BLaER1 treated with 17β-estradiol and CSF1 and Interleukin-3, amounts not matched to agents 10 nM and 100 nM (cell line): ENCODE data around the gene DLG2.

ENCODE experiments used
- H3K27ac ChIP-seq, 11 experiments: shearing (Covaris generic); formaldehyde crosslinking; 2 replicates each; pipeline ENCODE4 v1.8.1; 2022
- H3K27me3 ChIP-seq, 11 experiments: shearing (Covaris generic); formaldehyde crosslinking; 2 replicates each; pipeline ENCODE4 v1.8.1; 2022
- H3K36me3 ChIP-seq, 11 experiments: shearing (Covaris generic); formaldehyde crosslinking; 2 replicates each; pipeline ENCODE4 v1.8.1; 2022
- H3K4me1 ChIP-seq, 10 experiments: shearing (Covaris generic); formaldehyde crosslinking; 2 replicates each; pipeline ENCODE4 v1.8.1; 2022
- H3K4me2 ChIP-seq, 11 experiments: shearing (Covaris generic); formaldehyde crosslinking; 2 replicates each; pipeline ENCODE4 v1.8.1; 2022
- H3K4me3 ChIP-seq, 10 experiments: shearing (Covaris generic); formaldehyde crosslinking; 2 replicates each; pipeline ENCODE4 v1.8.1; 2022
- H3K9ac ChIP-seq, 11 experiments: shearing (Covaris generic); formaldehyde crosslinking; 2 replicates each; pipeline ENCODE4 v1.8.1; 2022
- H3K9me3 ChIP-seq, 11 experiments: shearing (Covaris generic); formaldehyde crosslinking; replicated peaks in 1 of 11; 2 replicates each; pipeline ENCODE4 v1.8.1; 2022
- H4K20me1 ChIP-seq, 11 experiments: shearing (Covaris generic); formaldehyde crosslinking; 2 replicates each; pipeline ENCODE4 v1.8.1; 2022
- Cebpa-rat ChIP-seq, 11 experiments: shearing (Covaris generic); IDR thresholded peaks; 2 replicates each; pipeline ENCODE4 v1.8.1; 2022

DLG2 gene

DNA sequence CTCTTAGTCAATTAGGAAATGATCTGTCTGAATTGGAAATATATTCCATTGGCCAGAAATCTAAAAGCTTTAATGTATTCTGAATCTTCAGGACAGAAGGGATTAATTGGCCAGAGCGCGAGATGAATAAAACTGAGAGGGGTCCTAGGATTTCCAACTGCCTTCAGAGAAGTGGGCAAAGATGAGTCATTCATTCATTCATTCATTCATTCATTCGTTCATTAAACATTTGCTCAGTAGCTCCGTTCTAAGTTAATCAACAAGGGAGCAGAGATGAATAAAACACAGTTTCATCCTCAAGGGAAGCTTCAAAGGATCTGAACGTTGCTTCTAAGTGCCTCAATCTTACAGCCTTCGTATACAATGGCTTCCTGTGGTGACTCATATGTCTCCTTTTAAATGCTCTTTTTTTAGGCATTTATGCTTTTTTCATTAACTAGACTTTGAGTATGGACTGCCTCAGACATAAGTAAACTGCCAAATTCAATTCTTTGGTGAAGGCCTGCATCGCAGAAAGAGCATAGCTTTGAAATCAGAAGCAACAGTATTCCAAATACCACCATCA lies 1803.6 kb downstream of the DLG2 start:
- no peaks in the 10 kb centered on the region for H3K36me3 ChIP-seq
- H3K4me2 ChIP-seq, result peak overlapping the region; percentile 34 to 69 (median 59)
- no peaks in the 10 kb centered on the region for H3K9me3 ChIP-seq
- TF ChIP-seq Cebpa-rat (IDR thresholded peaks at IDR 0.05), result no peak
- H3K4me1 ChIP-seq, result peaks cover 9 to 15% (median 10%) of the 10 kb centered on the region in 10 experiments
- no peaks in the 10 kb centered on the region for H4K20me1 ChIP-seq
- H3K27me3 ChIP-seq, result no peaks in the 10 kb centered on the region
- H3K27ac ChIP-seq, result peak overlapping the region in 1 of 11 experiments; percentile 44; a peak in 1 of 22 replicates
- H3K9ac ChIP-seq, result no peak overlapping the region
- no peak overlapping the region for H3K4me3 ChIP-seq

DNA sequence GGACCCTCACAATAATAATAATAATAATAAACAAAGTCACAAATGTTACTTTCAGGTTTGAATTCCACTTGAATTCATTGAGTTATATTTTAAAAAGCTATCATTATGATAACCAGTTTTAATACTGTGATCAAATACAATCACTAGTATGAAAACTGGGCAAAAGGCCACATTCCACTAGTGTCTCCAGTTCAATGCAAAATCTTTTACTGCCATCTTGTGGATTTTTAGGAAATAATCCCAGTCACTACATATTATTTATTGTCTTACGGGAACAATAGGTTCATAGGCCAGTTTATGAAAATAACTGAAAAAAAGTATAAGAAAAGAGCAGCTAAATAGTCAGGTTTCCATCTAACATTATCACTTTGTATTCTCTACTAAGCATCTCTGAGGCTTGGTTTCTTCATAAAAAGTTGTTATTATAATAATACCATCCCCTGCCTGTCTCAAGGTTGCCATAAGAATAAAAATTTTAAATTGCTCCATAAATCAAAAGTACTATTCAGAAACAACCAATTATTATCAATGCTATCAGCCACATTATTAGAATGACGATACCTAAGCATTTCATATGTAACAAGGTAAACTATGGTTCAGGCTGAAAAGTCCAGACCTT lies 1807.1 kb downstream of the DLG2 start:
- H3K36me3 ChIP-seq, result no peaks in the 10 kb centered on the region
- H3K4me3 ChIP-seq, result no peak overlapping the region
- H4K20me1 ChIP-seq, result no peaks in the 10 kb centered on the region
- TF ChIP-seq Cebpa-rat (IDR thresholded peaks at IDR 0.05), result no peak
- no peak overlapping the region for H3K9ac ChIP-seq
- no peak overlapping the region for H3K27ac ChIP-seq
- peaks cover 9 to 14% (median 10%) of the 10 kb centered on the region in 10 experiments for H3K4me1 ChIP-seq
- no peak overlapping the region for H3K4me2 ChIP-seq
- H3K27me3 ChIP-seq, result no peaks in the 10 kb centered on the region
- H3K9me3 ChIP-seq, result no peaks in the 10 kb centered on the region

DNA sequence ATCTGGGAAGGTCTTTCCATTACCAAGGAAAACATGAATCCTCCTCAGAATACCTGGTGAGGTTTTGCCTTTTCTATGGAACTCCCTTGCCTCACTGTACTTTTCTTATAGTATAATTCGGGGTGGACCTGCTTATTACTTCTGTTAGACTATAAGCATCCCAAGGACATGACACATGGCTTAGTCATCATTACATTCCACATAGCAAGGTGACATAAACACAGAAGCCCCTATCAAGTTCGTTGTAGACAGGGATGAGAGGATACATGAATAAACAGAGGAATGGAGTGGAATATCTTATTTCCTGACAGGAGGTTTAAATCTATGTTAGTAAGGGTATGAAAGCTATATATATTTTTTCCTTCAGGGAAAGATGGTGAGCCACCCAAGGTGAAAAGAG lies 1808.8 kb downstream of the DLG2 start:
- Histone ChIP-seq H4K20me1 (no peaks in the 10 kb centered on the region), H3K9ac (peak overlapping the region in 1 of 11 experiments; percentile 19; a peak in 1 of 22 replicates), H3K4me3 (no peak overlapping the region), H3K4me2 (no peak overlapping the region), H3K9me3 (no peaks in the 10 kb centered on the region), H3K4me1 (peaks cover under 1 to 4% (median 2%) of the 10 kb centered on the region in 10 experiments), H3K27ac (no peak overlapping the region), H3K27me3 (no peaks in the 10 kb centered on the region), H3K36me3 (no peaks in the 10 kb centered on the region)
- TF ChIP-seq Cebpa-rat (IDR thresholded peaks at IDR 0.05), result no peak

DNA sequence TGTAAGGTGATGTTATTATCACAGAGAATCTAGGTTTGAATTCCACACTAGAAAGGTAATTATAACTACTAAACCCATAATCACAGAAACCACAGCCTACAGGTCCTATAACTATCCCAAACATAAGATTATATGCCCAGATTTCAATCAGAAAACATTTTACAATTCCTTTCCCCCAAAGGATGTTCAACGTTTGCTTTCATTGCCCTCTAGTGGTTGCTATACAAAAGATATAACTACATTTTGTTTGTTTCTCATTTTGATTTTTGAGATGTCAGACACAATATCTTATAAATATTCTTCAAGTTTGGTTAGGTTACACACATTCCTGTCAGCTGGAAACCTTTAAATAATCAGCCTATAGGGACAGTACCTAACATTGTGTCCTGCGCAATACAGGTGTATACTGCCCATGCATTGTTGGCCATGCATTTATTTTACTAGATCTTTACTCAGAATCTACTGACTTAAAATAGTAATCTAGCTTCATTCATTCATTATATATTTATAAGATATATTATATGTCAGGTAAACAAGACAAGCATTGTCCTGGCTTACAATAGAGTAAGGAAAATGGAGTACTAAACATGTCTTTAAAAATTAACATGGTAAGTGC lies 1810.5 kb downstream of the DLG2 start:
- no peak for TF ChIP-seq Cebpa-rat (IDR thresholded peaks at IDR 0.05)
- no peaks in the 10 kb centered on the region for H3K36me3 ChIP-seq
- no peaks in the 10 kb centered on the region for H4K20me1 ChIP-seq
- H3K9me3 ChIP-seq, result no peaks in the 10 kb centered on the region
- no peak overlapping the region for H3K27ac ChIP-seq
- no peak overlapping the region for H3K9ac ChIP-seq
- no peaks in the 10 kb centered on the region for H3K4me1 ChIP-seq
- H3K27me3 ChIP-seq, result no peaks in the 10 kb centered on the region
- no peak overlapping the region for H3K4me2 ChIP-seq
- no peak overlapping the region for H3K4me3 ChIP-seq

DNA sequence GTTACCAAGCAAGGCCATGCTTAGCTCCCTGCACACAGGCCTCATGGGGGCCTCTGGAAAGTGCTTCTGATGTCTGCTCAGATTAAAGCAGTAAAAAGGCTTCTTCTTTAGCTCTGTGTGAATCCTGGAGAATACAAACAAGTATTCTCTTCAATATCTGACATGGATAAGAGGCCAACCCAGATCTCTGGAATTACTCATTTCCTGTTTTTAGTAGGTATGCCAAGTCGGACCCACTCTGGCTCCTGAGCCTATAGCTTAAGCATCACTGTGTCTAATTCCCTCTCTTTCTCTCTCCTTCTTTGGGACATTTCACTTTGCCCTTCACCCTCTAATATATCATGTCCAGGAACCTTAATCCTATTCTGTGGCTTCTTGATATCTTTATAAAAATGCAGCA lies 1811.4 kb downstream of the DLG2 start:
- Histone ChIP-seq H3K27me3 (no peaks in the 10 kb centered on the region), H3K9ac (no peak overlapping the region), H3K4me2 (no peak overlapping the region), H3K9me3 (no peaks in the 10 kb centered on the region), H4K20me1 (no peaks in the 10 kb centered on the region), H3K36me3 (no peaks in the 10 kb centered on the region), H3K4me1 (no peaks in the 10 kb centered on the region), H3K27ac (no peak overlapping the region), H3K4me3 (no peak overlapping the region)
- TF ChIP-seq Cebpa-rat (IDR thresholded peaks at IDR 0.05), result no peak

DNA sequence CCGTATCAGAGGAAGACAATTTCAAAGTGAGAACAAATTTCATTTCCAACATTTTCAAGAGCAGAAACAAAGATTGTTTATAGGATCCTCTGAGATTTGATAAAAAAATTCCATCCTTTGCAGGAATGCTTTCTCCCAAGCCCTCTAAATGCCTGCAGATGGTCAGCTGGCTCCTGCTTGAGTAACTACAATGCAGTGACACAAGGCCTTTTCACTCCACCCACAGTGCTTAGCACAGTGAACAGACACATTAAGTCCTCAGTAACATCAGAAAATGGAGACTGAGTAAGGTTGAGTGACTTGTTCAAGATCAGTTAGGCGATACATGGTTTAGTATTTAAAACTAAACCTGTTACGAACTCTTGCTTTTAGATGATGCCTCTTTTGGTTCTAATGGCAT lies 1813.8 kb downstream of the DLG2 start:
- Histone ChIP-seq H3K36me3 (no peaks in the 10 kb centered on the region), H3K9me3 (no peaks in the 10 kb centered on the region), H3K4me2 (no peak overlapping the region), H3K4me3 (no peak overlapping the region), H3K27ac (no peak overlapping the region), H3K27me3 (no peaks in the 10 kb centered on the region), H4K20me1 (no peaks in the 10 kb centered on the region), H3K4me1 (no peaks in the 10 kb centered on the region), H3K9ac (no peak overlapping the region)
- TF ChIP-seq Cebpa-rat (IDR thresholded peaks at IDR 0.05), result no peak

DNA sequence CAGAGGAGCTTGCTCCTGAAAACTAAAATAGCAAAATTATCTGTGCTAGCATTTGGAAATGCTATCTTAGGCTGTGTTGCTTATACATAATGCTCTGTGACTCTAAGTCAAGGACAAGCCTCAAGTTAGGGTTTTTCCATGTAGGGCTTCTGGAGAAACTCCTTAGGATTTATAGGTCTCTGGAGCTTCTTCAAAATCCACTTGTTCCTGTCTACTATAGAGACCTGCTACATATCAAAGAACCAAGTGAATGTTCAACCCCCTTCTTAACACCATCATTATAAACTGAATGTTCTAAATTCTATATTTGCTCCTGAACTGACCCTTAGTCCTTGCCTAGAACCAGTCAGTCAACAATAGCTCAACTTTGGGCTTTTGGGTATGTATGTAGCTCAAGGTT lies 1817.9 kb downstream of the DLG2 start:
- H3K4me1 ChIP-seq, result no peaks in the 10 kb centered on the region
- no peak for TF ChIP-seq Cebpa-rat (IDR thresholded peaks at IDR 0.05)
- H3K4me2 ChIP-seq, result no peak overlapping the region

DNA sequence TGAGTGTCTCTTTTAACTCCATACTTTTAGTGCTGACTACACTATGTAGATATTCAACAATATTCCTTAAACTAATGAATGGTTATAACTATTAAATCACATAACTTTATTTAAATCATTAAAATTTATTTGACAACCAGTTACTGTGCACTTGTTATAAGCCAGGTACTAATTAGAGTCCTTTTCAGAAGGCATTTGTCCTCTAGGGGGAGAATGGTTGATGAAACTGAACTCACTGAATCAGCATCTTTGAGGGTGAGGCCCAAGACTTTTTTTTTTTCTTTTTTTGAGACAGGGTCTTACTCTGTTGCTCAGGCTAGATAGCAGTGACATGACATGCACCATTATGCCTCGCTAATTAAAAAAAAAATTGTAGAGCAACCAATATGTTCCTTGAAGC lies 1825.3 kb downstream of the DLG2 start:
- H3K27me3 ChIP-seq, result no peaks in the 10 kb centered on the region
- no peak for TF ChIP-seq Cebpa-rat (IDR thresholded peaks at IDR 0.05)
- H3K4me3 ChIP-seq, result no peak overlapping the region
- no peaks in the 10 kb centered on the region for H3K36me3 ChIP-seq
- no peaks in the 10 kb centered on the region for H3K4me1 ChIP-seq
- H3K4me2 ChIP-seq, result no peak overlapping the region
- H3K9ac ChIP-seq, result no peak overlapping the region
- no peaks in the 10 kb centered on the region for H4K20me1 ChIP-seq
- no peak overlapping the region for H3K27ac ChIP-seq
- no peaks in the 10 kb centered on the region for H3K9me3 ChIP-seq

More for the DNA sequence above, 1817.9 kb downstream of the DLG2 start:
- Histone ChIP-seq H3K36me3 (no peaks in the 10 kb centered on the region), H3K4me3 (no peak overlapping the region), H3K9ac (no peak overlapping the region), H3K27me3 (no peaks in the 10 kb centered on the region), H3K9me3 (no peaks in the 10 kb centered on the region), H4K20me1 (no peaks in the 10 kb centered on the region), H3K27ac (no peak overlapping the region)

DNA sequence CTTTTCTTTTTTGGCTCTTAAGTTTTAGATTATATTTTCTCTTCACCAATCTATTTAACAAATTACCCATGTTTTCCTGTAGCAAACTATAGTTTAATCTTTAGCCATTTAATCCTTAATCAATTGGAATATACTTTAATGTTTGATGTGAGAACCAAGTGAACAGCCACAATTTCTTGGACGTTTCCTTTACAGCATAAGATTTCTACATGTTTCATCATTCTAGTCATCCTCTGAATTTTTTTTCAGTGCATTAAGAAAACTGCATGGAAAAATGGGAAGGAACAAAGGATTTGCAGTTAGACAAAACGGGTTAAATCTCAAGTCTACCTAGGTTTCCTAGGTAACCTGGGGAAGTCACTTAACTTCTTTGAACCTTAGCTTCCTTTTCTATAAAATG lies 1833.8 kb downstream of the DLG2 start:
- TF ChIP-seq Cebpa-rat (IDR thresholded peaks at IDR 0.05), result no peak
- no peaks in the 10 kb centered on the region for H3K9me3 ChIP-seq
- H3K27ac ChIP-seq, result no peak overlapping the region
- H4K20me1 ChIP-seq, result no peaks in the 10 kb centered on the region
- H3K4me2 ChIP-seq, result no peak overlapping the region
- no peaks in the 10 kb centered on the region for H3K27me3 ChIP-seq
- H3K36me3 ChIP-seq, result no peaks in the 10 kb centered on the region
- H3K4me3 ChIP-seq, result no peak overlapping the region
- no peaks in the 10 kb centered on the region for H3K4me1 ChIP-seq
- no peak overlapping the region for H3K9ac ChIP-seq

DNA sequence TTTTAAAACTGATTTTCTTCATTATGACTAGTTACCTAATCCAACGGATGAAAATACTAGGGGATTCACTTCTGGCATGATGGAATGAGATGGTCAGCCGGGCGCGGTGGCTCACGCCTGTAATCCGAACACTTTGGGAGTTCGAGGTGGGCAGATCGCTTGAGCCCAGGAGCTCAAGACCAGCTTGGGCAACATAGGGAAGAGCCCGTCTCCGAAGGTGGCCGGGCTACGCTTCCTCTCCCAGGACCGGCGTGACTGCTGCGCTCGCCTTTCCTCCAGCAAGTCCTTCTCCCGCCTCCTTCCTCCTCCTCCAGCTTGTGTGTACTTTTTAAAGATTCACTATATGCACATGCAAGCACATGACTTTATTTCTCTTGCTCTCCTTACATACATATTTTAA lies 1835.6 kb downstream of the DLG2 start:
- no peak for TF ChIP-seq Cebpa-rat (IDR thresholded peaks at IDR 0.05)
- H3K4me3 ChIP-seq, result no peak overlapping the region

More for the DNA sequence above, 1835.6 kb downstream of the DLG2 start:
- no peak overlapping the region for H3K27ac ChIP-seq
- H3K4me2 ChIP-seq, result no peak overlapping the region
- no peak overlapping the region for H3K9ac ChIP-seq
- no peaks in the 10 kb centered on the region for H3K36me3 ChIP-seq
- no peaks in the 10 kb centered on the region for H4K20me1 ChIP-seq
- no peaks in the 10 kb centered on the region for H3K27me3 ChIP-seq
- no peaks in the 10 kb centered on the region for H3K9me3 ChIP-seq
- no peaks in the 10 kb centered on the region for H3K4me1 ChIP-seq
